ENCODE measurements around the gene RIMS3.

GRCh38 chr1:40664167-40664537 is 1.3 kb downstream of the RIMS3 start:
- TF ChIP-seq CTCF (IDR thresholded peaks at IDR 0.05; ENCODE audit: low read depth, low read length), result no peak
- TF ChIP-seq EZH2phosphoT487 (IDR thresholded peaks at IDR 0.05; ENCODE audit: low read depth), result no peak
